ENCODE measurements around the gene TMOD2. TPM values are rescaled to one million over a fixed set of nuclear protein-coding genes. Genes with fewer than 3 reads are reported as not detected.

TMOD2 gene
- polyA plus RNA-seq, 3 donors: 5.8 to 12.7 (median 6.2) TPM

- H3K36me3 ChIP-seq (replicated peaks in 1 of 2; ENCODE audit: control insufficient read depth in 1 of 2, insufficient read depth in 2 of 2, low read length in 2 of 2): no peaks in the 10 kb centered on the region
- intact Hi-C loops (cut with micrococcal nuclease): no loop called here
- H3K9ac ChIP-seq (ENCODE audit: insufficient read depth, low read length, poor library complexity, severe bottlenecking): no peak overlapping the region
- peaks cover 0 to 4% (median 0%) of the 10 kb centered on the region in 7 donors for H3K9me3 Mint-ChIP-seq
- H3K4me2 ChIP-seq (replicated peaks; ENCODE audit: extremely low read depth, low read length, poor library complexity, severe bottlenecking): peak overlapping the region; percentile 89
- no peak overlapping the region for H3K4me3 Mint-ChIP-seq
- H3K27me3 Mint-ChIP-seq (ENCODE audit: low read depth in 3 of 3): peaks cover 12 to 17% (median 16%) of the 10 kb centered on the region in 3 donors
- peak overlapping the region in 1 of 3 experiments; percentile 84 for H3K4me3 ChIP-seq (replicated peaks in 1 of 3; ENCODE audit: low read depth in 2 of 3, low read length in 3 of 3)
- H3K27ac Mint-ChIP-seq: peak overlapping the region in 1 of 7 donors; percentile 20
- H3K79me2 ChIP-seq (ENCODE audit: insufficient read depth, low read length): peaks cover 52% of the 10 kb centered on the region
- H3K9me3 ChIP-seq (replicated peaks in 1 of 2; ENCODE audit: control insufficient read depth in 1 of 2, insufficient read depth in 1 of 2, low read length in 2 of 2): no peaks in the 10 kb centered on the region
- peaks cover 5 to 8% of the 10 kb centered on the region in 2 donors for H3K36me3 Mint-ChIP-seq
- peaks cover 12 to 15% of the 10 kb centered on the region in 2 donors for H3K27me3 ChIP-seq (ENCODE audit: control insufficient read depth in 2 of 2, insufficient read depth in 2 of 2, low read length in 2 of 2)
- no peak overlapping the region for H3K27ac ChIP-seq (ENCODE audit: low read depth in 1 of 2, low read length in 2 of 2)
- DNase-seq: peak in 2 of 3 donors; percentile 18 to 35
- peaks cover 53% of the 10 kb centered on the region for H4K20me1 ChIP-seq (ENCODE audit: insufficient read depth, low read length)
- H2AFZ ChIP-seq (ENCODE audit: insufficient read depth, low read depth, low read length, poor library complexity, severe bottlenecking): no peak overlapping the region
- no peak for TF ChIP-seq CTCF (IDR thresholded peaks at IDR 0.05)
- H3K4me1 Mint-ChIP-seq: peaks cover 78% of the 10 kb centered on the region
- peaks cover 77 to 78% of the 10 kb centered on the region in 2 donors for H3K4me1 ChIP-seq (ENCODE audit: control insufficient read depth in 1 of 2, insufficient read depth in 2 of 2, low read length in 2 of 2)
- no CpG with 5 or more reads among the region's 2 CpGs for WGBS (ENCODE audit: insufficient coverage)
Measured at GRCh38 chr15:51754267-51754666, 2.9 kb downstream of the TMOD2 start.

- intact Hi-C loops (cut with micrococcal nuclease): no loop called here
- H3K9me3 ChIP-seq (replicated peaks in 1 of 2; ENCODE audit: control insufficient read depth in 1 of 2, insufficient read depth in 1 of 2, low read length in 2 of 2): peaks cover 0 to 3% of the 10 kb centered on the region in 2 donors
- peaks cover 0 to 4% (median 0%) of the 10 kb centered on the region in 7 donors for H3K9me3 Mint-ChIP-seq
- H3K36me3 ChIP-seq (replicated peaks in 1 of 2; ENCODE audit: control insufficient read depth in 1 of 2, insufficient read depth in 2 of 2, low read length in 2 of 2): no peaks in the 10 kb centered on the region
- H2AFZ ChIP-seq (ENCODE audit: insufficient read depth, low read depth, low read length, poor library complexity, severe bottlenecking): no peak overlapping the region
- peaks cover 3 to 12% (median 5%) of the 10 kb centered on the region in 3 donors for H3K27me3 Mint-ChIP-seq (ENCODE audit: low read depth in 3 of 3)
- H3K4me2 ChIP-seq (replicated peaks; ENCODE audit: extremely low read depth, low read length, poor library complexity, severe bottlenecking): peak overlapping the region; percentile 67
- H3K4me1 Mint-ChIP-seq: peaks cover 85% of the 10 kb centered on the region
- TF ChIP-seq CTCF (IDR thresholded peaks at IDR 0.05): no peak
- H4K20me1 ChIP-seq (ENCODE audit: insufficient read depth, low read length): peaks cover 68% of the 10 kb centered on the region
- H3K9ac ChIP-seq (ENCODE audit: insufficient read depth, low read length, poor library complexity, severe bottlenecking): no peak overlapping the region
- WGBS (ENCODE audit: insufficient coverage): 30% methylated on average over 2 of the region's 4 CpGs
- H3K27me3 ChIP-seq (ENCODE audit: control insufficient read depth in 2 of 2, insufficient read depth in 2 of 2, low read length in 2 of 2): peaks cover under 1 to 3% of the 10 kb centered on the region in 2 donors
- H3K79me2 ChIP-seq (ENCODE audit: insufficient read depth, low read length): peaks cover 61% of the 10 kb centered on the region
- DNase-seq: peak in 2 of 3 donors; percentile 34 to 47
- peak overlapping the region in 2 of 3 experiments; percentile 7 to 47 for H3K4me3 ChIP-seq (replicated peaks in 1 of 3; ENCODE audit: low read depth in 2 of 3, low read length in 3 of 3)
- peak overlapping the region in 1 of 2 donors; percentile 70 for H3K4me3 Mint-ChIP-seq
- H3K27ac Mint-ChIP-seq: peak overlapping the region; percentile 12 to 95 (median 80)
- peak overlapping the region in 1 of 2 donors; percentile 69 for H3K27ac ChIP-seq (ENCODE audit: low read depth in 1 of 2, low read length in 2 of 2)
- peaks cover 5 to 8% of the 10 kb centered on the region in 2 donors for H3K36me3 Mint-ChIP-seq
- peaks cover 86 to 87% of the 10 kb centered on the region in 2 donors for H3K4me1 ChIP-seq (ENCODE audit: control insufficient read depth in 1 of 2, insufficient read depth in 2 of 2, low read length in 2 of 2)
Measured at GRCh38 chr15:51755790-51756189, 4.4 kb downstream of the TMOD2 start.

Data from CD14-positive monocyte (primary cell).